Esophagus (tissue), 2 donors: ENCODE results near the gene BATF. TPM values are rescaled to one million over a fixed set of nuclear protein-coding genes. Genes with fewer than 3 reads are reported as not detected.

Source experiments
- H3K27ac ChIP-seq, 2 donors: one replicate each; pipeline ENCODE4 v1.5.1; 2013; ENCODE audit warnings: low read depth in 2 of 2, mild to moderate bottlenecking in 2 of 2, inconsistent platforms in 1 of 2, low read length in 1 of 2, moderate library complexity in 1 of 2
- H3K27me3 ChIP-seq, 2 donors: one replicate each; pipeline ENCODE4 v1.6.1; 2013; ENCODE audit warnings: low read length in 2 of 2, control low read depth in 1 of 2, mild to moderate bottlenecking in 1 of 2; ENCODE audit not compliant: insufficient read depth in 2 of 2, control insufficient read depth in 1 of 2
- H3K36me3 ChIP-seq, 2 donors: one replicate each; pipeline ENCODE4 v1.6.1; 2013; ENCODE audit warnings: low read length in 1 of 2; ENCODE audit not compliant: control insufficient read depth in 2 of 2, insufficient read depth in 2 of 2
- H3K4me1 ChIP-seq, 2 donors: one replicate each; pipeline ENCODE4 v1.6.1; 2013; ENCODE audit warnings: low read length in 1 of 2; ENCODE audit not compliant: control insufficient read depth in 2 of 2, insufficient read depth in 2 of 2
- H3K4me3 ChIP-seq, 2 donors: one replicate each; pipeline ENCODE4 v1.5.1; 2013; ENCODE audit warnings: low read length in 2 of 2, mild to moderate bottlenecking in 2 of 2, low read depth in 1 of 2, moderate library complexity in 1 of 2
- H3K9me3 ChIP-seq, 2 donors: one replicate each; pipeline ENCODE4 v1.6.1; 2013; ENCODE audit warnings: mild to moderate bottlenecking in 2 of 2, low read depth in 1 of 2, low read length in 1 of 2, moderate library complexity in 1 of 2; ENCODE audit not compliant: control insufficient read depth in 2 of 2, insufficient read depth in 1 of 2
- WGBS, 2 donors: extraction: QIAGEN DNeasy Blood & Tissue Kit; methylation state at CpG; one replicate each; pipeline ENCODE4 v1.1.7; 2013; 5-methylcytosine and 5-hydroxymethylcytosine counted together
- polyA plus RNA-seq, 2 donors: library from polyadenylated mRNA; stranded (reverse); fragments of 200-250 nt; gene quantifications; one replicate each; pipeline ENCODE4 v1.2.3, GENCODE V29; 2013
- donor health status: healthy with polysubstance abuse.
- donor health status: Bipolar disorder and iron deficiency.

Gene BATF
- polyA plus RNA-seq, 2 donors, result 1.8 to 2.0 TPM

DNA sequence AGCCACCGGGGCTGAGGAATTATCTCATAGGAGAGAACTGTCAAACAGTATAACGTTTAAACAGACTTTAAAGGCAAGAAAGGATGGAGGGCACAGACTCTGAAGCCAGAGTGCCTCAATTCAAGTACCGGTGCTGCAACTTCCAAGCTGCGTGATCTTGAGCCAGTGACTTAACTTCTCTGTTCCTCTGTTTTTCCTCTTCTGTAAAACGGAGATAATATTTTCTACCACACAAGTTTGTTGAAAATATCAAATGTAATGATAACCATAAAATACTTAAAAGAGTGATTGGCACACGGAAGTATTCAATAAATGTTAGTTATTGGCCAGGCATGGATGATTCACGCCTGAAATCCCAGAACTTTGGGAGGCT, 18.2 kb downstream of the BATF start:
- Histone ChIP-seq H3K27me3 (no peaks in the 10 kb centered on the region), H3K4me3 (no peak overlapping the region), H3K36me3 (no peaks in the 10 kb centered on the region), H3K4me1 (peaks cover 0 to 11% of the 10 kb centered on the region in 2 donors), H3K9me3 (no peaks in the 10 kb centered on the region), H3K27ac (no peak overlapping the region)
- WGBS, 2 donors, result 66 to 73% methylated on average over 7 of the region's 7 CpGs

GRCh38 chr14:75542588-75543091, 20.4 kb downstream of the BATF start:
- Histone ChIP-seq H3K4me1 (peaks cover 0 to 11% of the 10 kb centered on the region in 2 donors), H3K4me3 (no peak overlapping the region), H3K27me3 (no peaks in the 10 kb centered on the region), H3K27ac (peak overlapping the region; percentile 61 to 65), H3K36me3 (no peaks in the 10 kb centered on the region), H3K9me3 (no peaks in the 10 kb centered on the region)
- WGBS, 2 donors, result 21 to 33% methylated on average over 10 of the region's 10 CpGs

DNA sequence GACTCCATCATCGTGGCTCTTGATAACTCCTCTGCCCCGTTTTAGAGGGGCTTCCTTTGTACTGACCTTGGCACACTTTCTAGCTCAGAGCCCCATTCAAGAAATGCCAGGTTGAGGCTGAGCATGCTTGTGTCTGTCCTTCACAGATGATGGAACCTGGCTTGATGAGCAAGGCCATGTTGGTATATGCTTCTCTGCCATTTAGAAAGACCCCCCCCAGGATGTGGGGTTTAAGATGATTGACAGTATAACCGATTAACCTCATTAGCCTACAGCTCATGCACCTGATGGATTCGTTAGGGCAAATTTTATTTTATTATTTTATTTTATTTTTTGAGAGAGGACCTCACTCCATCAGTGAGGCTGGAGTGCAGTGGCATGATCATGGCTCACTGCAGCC, 21.0 kb downstream of the BATF start:
- no peaks in the 10 kb centered on the region for H3K27me3 ChIP-seq
- H3K4me1 ChIP-seq, result peaks cover 0 to 11% of the 10 kb centered on the region in 2 donors
- no peak overlapping the region for H3K4me3 ChIP-seq
- 51 to 54% methylated on average over 4 of the region's 4 CpGs for WGBS, 2 donors
- H3K36me3 ChIP-seq, result no peaks in the 10 kb centered on the region
- H3K27ac ChIP-seq, result peak overlapping the region; percentile 61 to 65
- no peaks in the 10 kb centered on the region for H3K9me3 ChIP-seq

DNA sequence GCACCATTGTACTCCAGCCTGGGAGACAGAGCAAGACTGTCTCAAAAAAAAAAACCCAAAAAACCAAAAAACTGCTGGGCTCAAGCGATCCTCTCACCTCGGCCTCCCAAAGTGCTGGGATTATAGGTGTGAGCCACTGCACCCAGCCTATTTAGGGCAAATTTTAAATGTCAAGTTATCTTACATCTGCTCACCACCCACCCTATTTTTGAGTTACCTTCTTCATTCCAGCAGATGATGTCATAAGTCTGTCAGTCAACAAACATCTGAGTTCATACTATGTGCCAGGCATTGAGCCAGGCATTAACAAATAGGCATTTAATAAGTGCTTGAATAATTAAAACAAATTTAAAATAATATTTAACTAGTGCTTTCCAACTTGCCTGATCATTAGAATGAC, 21.5 kb downstream of the BATF start:
- H3K27ac ChIP-seq, result no peak overlapping the region
- peaks cover 2 to 11% of the 10 kb centered on the region in 2 donors for H3K4me1 ChIP-seq
- WGBS, 2 donors, result 85 to 88% methylated on average over 2 of the region's 2 CpGs
- no peaks in the 10 kb centered on the region for H3K36me3 ChIP-seq
- no peaks in the 10 kb centered on the region for H3K27me3 ChIP-seq
- H3K4me3 ChIP-seq, result no peak overlapping the region
- no peaks in the 10 kb centered on the region for H3K9me3 ChIP-seq

- H3K4me1 ChIP-seq, result peaks cover 2 to 11% of the 10 kb centered on the region in 2 donors
- no peak overlapping the region for H3K4me3 ChIP-seq
- no peak overlapping the region for H3K27ac ChIP-seq
- H3K27me3 ChIP-seq, result no peaks in the 10 kb centered on the region
- WGBS, 2 donors, result 80 to 82% methylated on average over 13 of the region's 13 CpGs
- H3K36me3 ChIP-seq, result no peaks in the 10 kb centered on the region
- no peaks in the 10 kb centered on the region for H3K9me3 ChIP-seq
Observed at GRCh38 chr14:75545907-75546306, 23.6 kb downstream of the BATF start.

DNA sequence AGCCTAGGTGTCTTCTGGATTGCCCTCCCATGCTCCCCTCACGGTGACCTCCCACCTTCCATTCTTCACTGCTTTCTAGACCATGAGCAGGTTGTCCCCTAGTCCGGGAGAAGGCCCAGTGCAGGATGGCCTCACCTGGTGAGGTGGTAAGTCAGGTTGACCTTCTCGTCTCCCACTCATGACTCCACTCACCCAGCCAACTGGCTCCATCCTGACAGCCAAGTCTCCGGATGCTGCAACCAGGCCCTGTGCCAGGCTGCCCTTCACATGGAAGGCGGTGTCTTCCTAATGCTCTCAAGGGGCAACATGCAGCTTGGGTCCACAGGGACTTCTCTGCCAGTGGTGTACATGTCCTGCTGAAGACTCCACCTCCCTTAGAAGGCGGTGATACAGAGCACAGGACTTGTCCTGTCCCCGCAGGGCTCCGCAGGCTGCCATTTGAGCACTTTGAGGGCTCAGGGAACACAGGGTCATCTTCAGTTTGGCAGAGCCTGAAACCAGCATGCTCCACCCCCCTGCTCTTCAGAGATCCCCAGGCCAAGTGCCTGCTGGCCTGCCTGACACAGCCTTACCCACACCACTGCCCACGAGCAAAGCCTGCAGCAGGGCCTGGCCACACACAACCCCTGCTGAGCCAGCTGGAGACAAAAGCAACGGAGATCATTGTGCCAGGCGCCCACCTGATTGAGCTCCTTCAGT, 25.4 kb downstream of the BATF start:
- H3K27ac ChIP-seq, result no peak overlapping the region
- H3K4me1 ChIP-seq, result peaks cover 2 to 5% of the 10 kb centered on the region in 2 donors
- no peaks in the 10 kb centered on the region for H3K9me3 ChIP-seq
- WGBS, 2 donors, result 88 to 92% methylated on average over 11 of the region's 11 CpGs
- no peak overlapping the region for H3K4me3 ChIP-seq
- no peaks in the 10 kb centered on the region for H3K27me3 ChIP-seq
- no peaks in the 10 kb centered on the region for H3K36me3 ChIP-seq

DNA sequence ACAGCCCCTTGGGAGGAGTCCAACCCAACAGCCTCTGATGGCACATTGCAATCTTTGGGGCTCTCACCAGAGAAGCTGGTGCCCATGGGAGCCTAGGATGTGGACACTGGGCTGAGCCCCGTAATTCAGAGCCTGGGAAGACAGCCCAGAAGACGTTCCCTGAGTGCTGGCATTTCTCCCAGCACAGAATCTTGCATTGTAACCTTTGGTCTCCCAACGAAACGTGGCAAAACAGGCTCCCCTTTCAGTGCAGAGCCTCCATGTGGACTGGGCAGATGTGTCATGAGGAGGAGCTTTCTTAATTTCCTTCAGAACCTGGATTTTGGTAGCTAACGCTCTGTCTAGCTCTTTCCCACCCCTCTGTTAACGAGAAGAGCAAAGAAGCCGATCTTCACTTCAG, 26.3 kb downstream of the BATF start:
- H3K4me3 ChIP-seq, result no peak overlapping the region
- no peaks in the 10 kb centered on the region for H3K9me3 ChIP-seq
- H3K27ac ChIP-seq, result no peak overlapping the region
- peaks cover 0 to 2% of the 10 kb centered on the region in 2 donors for H3K4me1 ChIP-seq
- no peaks in the 10 kb centered on the region for H3K36me3 ChIP-seq
- 48 to 54% methylated on average over 7 of the region's 7 CpGs for WGBS, 2 donors
- no peaks in the 10 kb centered on the region for H3K27me3 ChIP-seq

DNA sequence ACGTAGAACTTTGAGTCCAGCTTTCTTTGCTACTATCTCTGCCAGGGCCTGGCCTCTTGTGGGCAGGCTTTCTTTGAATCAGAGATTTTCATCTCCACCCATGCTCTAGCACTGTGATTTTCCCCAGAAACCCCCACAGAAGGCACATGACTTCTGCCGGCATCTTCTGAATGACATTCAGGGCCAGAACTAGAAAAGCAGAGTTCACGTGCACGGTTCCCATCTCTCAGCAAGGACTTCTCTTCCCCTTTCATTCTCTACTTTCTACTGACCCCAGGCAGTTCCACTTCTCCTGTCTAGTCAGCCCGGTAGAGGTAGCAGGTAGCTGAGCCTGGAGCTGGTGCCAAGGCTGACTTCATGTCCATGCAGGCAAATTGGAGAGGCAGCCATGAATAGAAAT, 26.9 kb downstream of the BATF start:
- H3K27ac ChIP-seq, result no peak overlapping the region
- H3K27me3 ChIP-seq, result no peaks in the 10 kb centered on the region
- peaks cover under 1 to 2% of the 10 kb centered on the region in 2 donors for H3K4me1 ChIP-seq
- WGBS, 2 donors, result 50 to 51% methylated on average over 5 of the region's 5 CpGs
- no peak overlapping the region for H3K4me3 ChIP-seq
- H3K36me3 ChIP-seq, result no peaks in the 10 kb centered on the region
- no peaks in the 10 kb centered on the region for H3K9me3 ChIP-seq

DNA sequence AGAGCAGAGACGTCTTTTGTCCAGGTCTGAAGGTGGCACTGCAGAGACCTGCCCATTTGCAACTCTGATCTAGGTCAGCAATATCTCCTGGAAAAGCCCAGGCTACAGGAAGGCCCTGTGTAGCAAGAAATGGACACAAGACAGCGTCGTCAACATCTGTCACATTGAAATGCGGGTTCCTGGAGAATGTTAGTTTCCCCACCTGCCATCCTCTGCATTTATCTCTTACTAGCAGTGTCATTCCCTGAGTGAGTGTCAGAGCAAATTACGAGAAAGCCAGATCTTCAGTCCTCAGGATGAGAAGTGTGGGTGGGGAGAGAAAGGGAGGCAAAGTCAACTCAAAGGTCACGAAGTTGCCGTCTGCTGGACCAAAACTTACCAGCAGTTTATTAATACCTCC, 28.8 kb downstream of the BATF start:
- Histone ChIP-seq H3K4me1 (peaks cover 2% of the 10 kb centered on the region in 2 donors), H3K27ac (no peak overlapping the region), H3K27me3 (no peaks in the 10 kb centered on the region), H3K4me3 (no peak overlapping the region), H3K9me3 (no peaks in the 10 kb centered on the region), H3K36me3 (no peaks in the 10 kb centered on the region)
- WGBS, 2 donors, result 84 to 87% methylated on average over 7 of the region's 7 CpGs

DNA sequence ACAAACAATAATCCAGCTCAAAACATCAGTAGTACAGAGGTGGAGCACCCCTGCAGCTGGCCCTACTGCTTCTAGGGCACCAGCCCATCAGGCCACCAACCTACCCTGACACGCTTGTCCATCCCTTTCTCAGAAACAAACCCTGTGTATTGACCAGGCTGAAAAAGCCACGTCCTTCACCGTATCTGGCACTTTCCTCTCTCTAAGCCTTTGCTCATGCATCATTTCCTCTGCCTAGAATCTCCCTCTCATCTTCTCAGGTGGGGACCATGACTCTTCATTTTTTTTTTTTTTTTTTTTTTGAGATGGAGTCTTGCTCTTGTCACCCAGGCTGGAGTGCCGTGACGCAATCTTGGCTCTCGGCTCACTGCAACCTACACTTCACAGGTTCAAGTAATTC, 30.9 kb downstream of the BATF start:
- WGBS, 2 donors, result 94 to 95% methylated on average over 6 of the region's 6 CpGs
- Histone ChIP-seq H3K9me3 (no peaks in the 10 kb centered on the region), H3K27me3 (no peaks in the 10 kb centered on the region), H3K4me3 (no peak overlapping the region), H3K36me3 (no peaks in the 10 kb centered on the region), H3K4me1 (peaks cover 2% of the 10 kb centered on the region in 2 donors), H3K27ac (no peak overlapping the region)
